T-cell (primary cell): Measurements from ENCODE around the gene CCDC197. TPM values are rescaled to one million over a fixed set of nuclear protein-coding genes. Genes with fewer than 3 reads are reported as not detected.
A peak's percentile ranks its signal among the peaks of the same experiment; 100 is the strongest.

Experiments
- ATAC-seq, 4 experiments: fragments of 200-7000 bp in 3 of 4; fragments of 150-1000 bp in 1 of 4; cut with Tn5 transposase; replicated peaks in 1 of 4; 1 replicate in 3 of 4; 2 replicates in 1 of 4; pipeline ENCODE4 v1.10.0; 2021; ENCODE audit warnings: moderate library complexity in 3 of 4, mild to moderate bottlenecking in 2 of 4, moderate number of reproducible peaks in 1 of 4
- CTCF ChIA-PET, 2 donors: fragments of 300-600 bp; sonication (Branson Sonifier 250); formaldehyde crosslinking; loops; one replicate each; lab custom pipeline; 2022; ENCODE audit warnings: antibody characterized with exemption in 2 of 2; lab: Charles Lee
- POLR2A ChIA-PET, 2 donors: fragments of 300-600 bp; sonication (Branson Sonifier 250); formaldehyde crosslinking; loops; one replicate each; lab custom pipeline; 2022; ENCODE audit warnings: antibody characterized with exemption in 2 of 2; lab: Charles Lee
- DNase-seq, 35 experiments: peaks; one replicate each; pipeline versions ENCODE4 v3.0.0 to v3.0.0-alpha.2; 2013 to 2023
- H3K27ac ChIP-seq: one replicate; pipeline ENCODE4 v1.5.1; 2013; ENCODE audit warnings: low read length
- H3K27me3 ChIP-seq, 2 experiments: replicated peaks in 1 of 2; 1 replicate in 1 of 2; 2 replicates in 1 of 2; pipeline versions ENCODE4 v1.6.1 to v1.7.0; 2013; ENCODE audit warnings: low read length in 1 of 2, mixed read lengths in 1 of 2; ENCODE audit not compliant: control insufficient read depth in 2 of 2, insufficient read depth in 2 of 2; ENCODE audit errors: extremely low read depth in 1 of 2
- H3K36me3 ChIP-seq, 2 donors: 1 replicate in 1 of 2; 2 replicates in 1 of 2; pipeline versions ENCODE4 v1.6.1 to v1.7.0; 2013; ENCODE audit warnings: low read length in 1 of 2; ENCODE audit not compliant: control insufficient read depth in 2 of 2, insufficient read depth in 1 of 2; ENCODE audit errors: extremely low read depth in 1 of 2
- H3K4me1 ChIP-seq, 2 experiments: 1 replicate in 1 of 2; 2 replicates in 1 of 2; pipeline versions ENCODE4 v1.6.1 to v1.7.0; 2013; ENCODE audit warnings: low read length in 2 of 2, mixed read lengths in 1 of 2; ENCODE audit not compliant: insufficient read depth in 2 of 2, control insufficient read depth in 1 of 2; ENCODE audit errors: extremely low read depth in 1 of 2
- H3K4me3 ChIP-seq, 2 donors: 1 replicate in 1 of 2; 2 replicates in 1 of 2; pipeline versions ENCODE4 v1.5.1 to v1.7.0; 2013; ENCODE audit warnings: mild to moderate bottlenecking in 2 of 2, low read length in 1 of 2, moderate library complexity in 1 of 2; ENCODE audit not compliant: control insufficient read depth in 1 of 2; ENCODE audit errors: extremely low read depth in 1 of 2
- H3K9me3 ChIP-seq: 2 replicates; pipeline ENCODE4 v1.7.0; 2013
- H3K27ac Mint-ChIP-seq, 2 donors: one replicate each; pipeline ENCODE4 v1.8.0; 2020 to 2021; ENCODE audit warnings: mild to moderate bottlenecking in 2 of 2, mixed read lengths in 2 of 2
- H3K27me3 Mint-ChIP-seq, 2 donors: one replicate each; pipeline ENCODE4 v1.8.0; 2021 to 2022; ENCODE audit warnings: mixed read lengths in 2 of 2
- H3K36me3 Mint-ChIP-seq: one replicate; pipeline ENCODE4 v1.8.0; 2021; ENCODE audit warnings: mixed read lengths
- H3K4me1 Mint-ChIP-seq, 3 donors: one replicate each; pipeline ENCODE4 v1.8.0; 2020 to 2022; ENCODE audit warnings: mixed read lengths in 3 of 3, mild to moderate bottlenecking in 1 of 3
- H3K4me3 Mint-ChIP-seq, 3 donors: one replicate each; pipeline ENCODE4 v1.8.0; 2020 to 2022; ENCODE audit warnings: mild to moderate bottlenecking in 3 of 3, mixed read lengths in 3 of 3, moderate library complexity in 3 of 3
- H3K9me3 Mint-ChIP-seq, 3 donors: one replicate each; pipeline ENCODE4 v1.8.0; 2020 to 2022; ENCODE audit warnings: mixed read lengths in 3 of 3
- WGBS: methylation state at CpG from one replicate; pipeline ENCODE4 v1.1.5; 2013; ENCODE audit warnings: missing lambda C conversion rate; ENCODE audit not compliant: insufficient coverage; 5-methylcytosine and 5-hydroxymethylcytosine counted together
- total RNA-seq, 35 experiments: library from RNA in 6 of 35; stranded (reverse) in 6 of 35; fragments of 120-200 nt in 1 of 35; gene quantifications; one replicate each; pipeline versions ENCODE4 v1.2.1 to v1.2.4 and lab custom pipeline; 2013 to 2026

The CCDC197 gene
- total RNA-seq, 5 donors from 2014 or later (not counting 1 experiment from before 2014, with no cell fraction given): not detected

- Mint-ChIP-seq H3K4me3 (peak overlapping the region; percentile 25 to 78 (median 28)), H3K36me3 (no peaks in the 10 kb centered on the region), H3K27me3 (no peaks in the 10 kb centered on the region), H3K27ac (peak overlapping the region; percentile 95), H3K9me3 (peaks cover 0 to 6% (median 0%) of the 10 kb centered on the region in 3 donors), H3K4me1 (peaks cover 90 to 96% (median 95%) of the 10 kb centered on the region in 3 donors)
- ATAC-seq (no peak), DNase-seq (peak in 1 of 35 experiments; percentile 37)
- CTCF ChIA-PET: interaction anchor here (0.7 to 4.3 kb wide), 3 partner anchors 10 to 20 kb away, joined by 3 to 12 read pairs (median 5); no protein-coding TSS in a partner anchor
- Histone ChIP-seq H3K27me3 (peaks cover 0 to 3% of the 10 kb centered on the region in 2 experiments), H3K36me3 (no peaks in the 10 kb centered on the region), H3K27ac (peak overlapping the region; percentile 93), H3K4me3 (no peak overlapping the region), H3K4me1 (peaks cover 41 to 92% of the 10 kb centered on the region in 2 experiments), H3K9me3 (no peaks in the 10 kb centered on the region)
- POLR2A ChIA-PET: no interaction called here
Measured at GRCh38 chr14:93960108-93960475, 37.0 kb upstream of the CCDC197 start.

DNA sequence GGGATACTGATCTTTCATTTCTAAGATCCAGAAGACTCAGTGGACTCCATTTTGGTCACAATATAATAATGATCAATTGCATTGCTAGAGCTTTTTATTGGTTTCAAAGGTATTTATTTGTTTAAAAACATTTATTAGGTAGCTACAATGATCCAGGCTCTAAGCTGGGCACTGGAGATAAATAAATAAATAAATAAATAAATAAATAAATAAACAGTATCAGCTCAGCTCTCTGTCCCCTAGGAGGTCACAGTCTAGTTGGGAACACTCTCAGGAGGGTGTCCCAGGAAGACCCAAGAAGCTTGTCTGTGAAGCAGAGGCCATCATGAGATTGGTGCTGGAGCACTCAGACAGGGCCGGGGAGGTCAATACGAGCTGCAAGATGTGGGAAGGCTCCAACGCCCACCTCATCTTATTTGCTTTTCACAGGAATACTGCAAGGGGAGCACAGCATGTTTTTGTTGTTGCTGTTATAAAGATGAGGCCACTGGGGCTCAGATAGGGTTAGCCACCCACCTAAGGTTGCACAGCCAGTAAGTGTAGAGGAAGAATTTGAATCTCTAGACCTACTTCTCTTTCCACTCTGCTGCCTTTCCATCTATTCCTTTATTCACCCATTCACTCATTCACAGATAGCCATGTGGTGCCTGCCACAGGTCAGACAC lies 36.2 kb upstream of the CCDC197 start:
- Histone ChIP-seq H3K9me3 (no peaks in the 10 kb centered on the region), H3K36me3 (no peaks in the 10 kb centered on the region), H3K27ac (peak overlapping the region; percentile 93), H3K27me3 (peaks cover 0 to 3% of the 10 kb centered on the region in 2 experiments), H3K4me3 (no peak overlapping the region), H3K4me1 (peaks cover 33 to 88% of the 10 kb centered on the region in 2 experiments)
- H3K4me3 Mint-ChIP-seq: peak overlapping the region in 1 of 3 donors; percentile 78
- POLR2A ChIA-PET: no interaction called here
- peaks cover 0 to 7% (median 0%) of the 10 kb centered on the region in 3 donors for H3K9me3 Mint-ChIP-seq
- H3K27ac Mint-ChIP-seq: peak overlapping the region; percentile 75 to 95
- peaks cover 83 to 91% (median 91%) of the 10 kb centered on the region in 3 donors for H3K4me1 Mint-ChIP-seq
- DNase-seq (no peak), ATAC-seq (no peak)
- no peaks in the 10 kb centered on the region for H3K36me3 Mint-ChIP-seq
- CTCF ChIA-PET: interaction anchor here (0.7 to 1.1 kb wide), 2 partner anchors 9 to 10 kb away, joined by 3 to 5 read pairs; no protein-coding TSS in a partner anchor
- whole genome bisulfite sequencing: no CpG with 5 or more reads among the region's 3 CpGs
- H3K27me3 Mint-ChIP-seq: no peaks in the 10 kb centered on the region

DNA sequence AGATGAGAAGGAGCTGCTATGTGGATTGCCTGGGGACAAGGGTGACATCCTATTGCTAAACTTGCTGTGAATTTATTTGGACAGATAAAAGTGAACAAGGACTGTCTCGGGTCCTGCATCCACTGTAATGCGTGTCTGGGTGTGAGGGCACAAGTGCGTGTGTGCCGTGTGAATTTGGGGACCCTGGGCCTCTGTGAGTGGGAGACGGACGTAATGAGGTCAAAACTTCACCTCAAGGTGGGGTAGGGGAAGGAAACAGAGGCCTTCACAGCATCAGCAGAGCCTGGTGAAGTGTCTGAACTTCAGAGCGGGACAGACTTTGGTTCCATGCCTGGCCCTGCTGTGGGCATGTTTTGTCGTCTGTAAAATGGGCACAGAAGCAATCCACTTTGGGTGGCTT lies 35.5 kb upstream of the CCDC197 start:
- DNase-seq (peak in 1 of 35 experiments; percentile 33), ATAC-seq (no peak)
- CTCF ChIA-PET: interaction anchor here in 1 of 2 donors (5.2 kb wide), 1 partner anchor 22 kb away, joined by 36 read pairs; no protein-coding TSS in a partner anchor
- 78% methylated on average over 7 of the region's 8 CpGs for WGBS
- H3K4me1 Mint-ChIP-seq: peaks cover 77 to 90% (median 88%) of the 10 kb centered on the region in 3 donors
- Histone ChIP-seq H3K27me3 (no peaks in the 10 kb centered on the region), H3K4me1 (peaks cover 32 to 88% of the 10 kb centered on the region in 2 experiments), H3K4me3 (no peak overlapping the region), H3K27ac (peak overlapping the region; percentile 93), H3K36me3 (no peaks in the 10 kb centered on the region), H3K9me3 (no peaks in the 10 kb centered on the region)
- peak overlapping the region; percentile 75 to 84 for H3K27ac Mint-ChIP-seq
- peak overlapping the region in 2 of 3 donors; percentile 24 to 31 for H3K4me3 Mint-ChIP-seq
- no peaks in the 10 kb centered on the region for H3K27me3 Mint-ChIP-seq
- H3K36me3 Mint-ChIP-seq: no peaks in the 10 kb centered on the region
- peaks cover 0 to 7% (median 0%) of the 10 kb centered on the region in 3 donors for H3K9me3 Mint-ChIP-seq
- POLR2A ChIA-PET: no interaction called here

DNA sequence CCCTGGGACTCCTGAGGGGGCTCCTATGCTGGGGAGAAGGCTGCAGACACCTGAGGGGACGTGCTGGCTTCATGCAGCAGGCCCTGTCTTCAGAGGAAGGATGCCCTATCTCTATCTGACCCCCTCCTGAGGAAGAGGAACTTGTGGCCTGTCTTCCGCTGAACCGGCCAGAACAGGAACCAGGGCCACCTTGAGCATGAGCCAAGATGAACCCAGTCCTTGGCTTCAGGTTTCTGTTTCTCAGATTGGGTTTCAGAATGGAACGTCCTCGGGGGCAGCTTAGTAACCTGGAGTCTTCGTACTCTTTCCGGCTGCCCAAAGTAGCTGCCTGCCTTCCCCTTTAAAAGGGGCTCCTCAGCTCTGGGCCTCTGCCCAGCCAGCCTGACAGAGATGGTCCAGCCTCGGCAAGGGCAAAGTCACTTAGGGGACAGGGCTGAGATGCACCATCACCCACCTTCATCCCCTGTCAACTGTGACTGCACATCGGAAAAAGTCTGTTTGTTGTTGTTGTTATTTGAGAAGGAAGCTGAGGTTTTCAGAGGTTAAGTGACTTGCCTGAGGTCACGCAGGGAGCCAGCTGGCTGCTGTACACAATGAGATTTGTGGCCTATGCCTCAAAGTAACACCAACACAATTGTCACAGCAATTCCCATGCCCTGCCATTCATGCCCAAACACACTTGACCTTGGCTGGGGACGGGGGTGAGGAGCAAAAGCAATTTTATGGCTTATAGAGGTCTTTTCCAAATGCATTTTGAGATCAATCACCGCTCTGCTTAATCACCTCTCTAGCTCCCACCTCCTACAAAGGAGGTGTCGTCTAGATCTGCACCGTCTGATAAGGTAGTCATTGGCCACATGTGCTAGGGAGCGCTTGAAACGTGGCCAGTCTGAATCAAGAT lies 34.1 kb upstream of the CCDC197 start:
- WGBS: 30% methylated on average over 6 of the region's 16 CpGs
- Mint-ChIP-seq H3K4me1 (peaks cover 74 to 80% (median 78%) of the 10 kb centered on the region in 3 donors), H3K36me3 (no peaks in the 10 kb centered on the region), H3K27ac (peak overlapping the region; percentile 96 to 97), H3K27me3 (no peaks in the 10 kb centered on the region), H3K9me3 (peaks cover 0 to 7% (median 0%) of the 10 kb centered on the region in 3 donors), H3K4me3 (peak overlapping the region; percentile 63 to 70 (median 70))
- DNase-seq (peak in 34 of 35 experiments; percentile 31 to 75 (median 52)), ATAC-seq (peak; percentile 36 to 50 (median 44))
- peak overlapping the region; percentile 94 for H3K27ac ChIP-seq
- peak overlapping the region in 1 of 2 donors; percentile 8 for H3K4me3 ChIP-seq
- ChIA-PET POLR2A (interaction anchor here (0.5 to 0.7 kb wide), 2 partner anchors 19 to 116 kb away, joined by 3 read pairs; no protein-coding TSS in a partner anchor), CTCF (interaction anchor here (0.6 to 5.2 kb wide), 8 partner anchors 8 to 169 kb away, joined by 3 to 36 read pairs (median 4); no protein-coding TSS in a partner anchor)
- no peaks in the 10 kb centered on the region for H3K36me3 ChIP-seq
- no peaks in the 10 kb centered on the region for H3K9me3 ChIP-seq
- H3K27me3 ChIP-seq: no peaks in the 10 kb centered on the region
- peaks cover 28 to 85% of the 10 kb centered on the region in 2 experiments for H3K4me1 ChIP-seq

DNA sequence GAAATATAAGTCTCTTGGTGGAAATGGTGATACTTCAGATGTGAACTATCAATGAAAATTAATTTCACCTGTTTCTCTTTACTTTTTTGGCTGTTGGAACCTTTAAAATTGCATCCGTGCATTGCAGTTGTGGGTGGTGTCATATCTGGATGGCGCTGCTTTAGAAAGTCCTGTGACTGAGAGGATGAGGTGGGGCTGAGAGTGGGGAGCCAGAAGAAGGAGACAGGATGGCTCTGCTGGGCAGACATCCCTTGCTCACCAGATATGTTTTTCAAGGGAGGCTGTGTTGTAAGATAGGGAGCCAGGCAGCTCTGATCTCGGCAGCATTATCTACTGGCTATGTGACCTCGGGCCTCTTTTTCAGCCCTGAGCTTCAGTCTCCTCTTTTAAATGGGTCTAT lies 33.4 kb upstream of the CCDC197 start:
- peaks cover 0 to 7% (median 0%) of the 10 kb centered on the region in 3 donors for H3K9me3 Mint-ChIP-seq
- Histone ChIP-seq H3K4me3 (no peak overlapping the region), H3K4me1 (peaks cover 24 to 78% of the 10 kb centered on the region in 2 experiments), H3K27ac (peak overlapping the region; percentile 94), H3K9me3 (no peaks in the 10 kb centered on the region), H3K27me3 (no peaks in the 10 kb centered on the region), H3K36me3 (no peaks in the 10 kb centered on the region)
- peak overlapping the region; percentile 96 to 97 for H3K27ac Mint-ChIP-seq
- ATAC-seq (no peak), DNase-seq (no peak)
- H3K4me1 Mint-ChIP-seq: peaks cover 67 to 77% (median 71%) of the 10 kb centered on the region in 3 donors
- ChIA-PET POLR2A (interaction anchor here in 1 of 2 donors (0.6 kb wide), 1 partner anchor 1366 kb away, joined by 3 read pairs; no protein-coding TSS in a partner anchor), CTCF (interaction anchor here in 1 of 2 donors (0.9 to 5.2 kb wide), 4 partner anchors 7 to 24 kb away, joined by 3 to 36 read pairs (median 4); no protein-coding TSS in a partner anchor)
- H3K4me3 Mint-ChIP-seq: peak overlapping the region in 2 of 3 donors; percentile 34 to 70
- 58% methylated on average over 3 of the region's 4 CpGs for WGBS
- H3K36me3 Mint-ChIP-seq: no peaks in the 10 kb centered on the region
- H3K27me3 Mint-ChIP-seq: no peaks in the 10 kb centered on the region
